GM12891 (cell line): ENCODE data around the gene KCNIP1.

ENCODE experiments used
- DNase-seq: peaks from one replicate; pipeline ENCODE4 v3.0.0; 2011; ENCODE audit warnings: low spot score; ENCODE audit not compliant: insufficient read length
- FAIRE-seq: peaks from 2 replicates; lab custom pipeline; 2011; peaks lifted over from hg19 to GRCh38; lab: Jason Lieb, UNC
- PAX5 ChIP-seq: IDR thresholded peaks from 2 replicates; pipeline ENCODE4 v1.6.1; 2011; ENCODE audit warnings: low read length, moderate library complexity, mild to moderate bottlenecking; ENCODE audit not compliant: insufficient read depth, severe bottlenecking
- POLR2A ChIP-seq: IDR thresholded peaks from 2 replicates; pipeline ENCODE4 v1.6.1; 2011; ENCODE audit warnings: low read depth, low read length, control low read depth
- POLR2AphosphoS5 ChIP-seq: IDR thresholded peaks from 2 replicates; pipeline ENCODE4 v1.6.1; 2011; ENCODE audit warnings: low read depth, low read length, control low read depth
- POU2F2 ChIP-seq: IDR thresholded peaks from 2 replicates; pipeline ENCODE4 v1.6.1; 2011; ENCODE audit warnings: low read depth, mild to moderate bottlenecking, control low read depth, low read length, moderate library complexity
- SPI1 ChIP-seq: IDR thresholded peaks from 2 replicates; pipeline ENCODE4 v1.6.1; 2011; ENCODE audit warnings: low read depth, low read length, control low read depth
- TAF1 ChIP-seq: IDR thresholded peaks from 2 replicates; pipeline ENCODE4 v1.6.1; 2011; ENCODE audit warnings: low read depth, low read length, control low read depth

The KCNIP1 gene

GRCh38 chr5:170482511-170482910 lies 21.3 kb upstream of the KCNIP1 start:
- FAIRE-seq = no peak
- no peak for TF ChIP-seq POLR2AphosphoS5
- DNase-seq = no peak

- no peak for TF ChIP-seq POU2F2
- FAIRE-seq (no peak), DNase-seq (no peak)
Observed at GRCh38 chr5:170483701-170484458, 19.9 kb upstream of the KCNIP1 start.

- FAIRE-seq = no peak
- DNase-seq = no peak
- TF ChIP-seq POLR2A (no peak), PAX5 (no peak), POLR2AphosphoS5 (no peak), TAF1 (no peak), POU2F2 (no peak), SPI1 (no peak)
Observed at GRCh38 chr5:170484459-170484831, 19.4 kb upstream of the KCNIP1 start.

GRCh38 chr5:170484847-170485615 lies 18.8 kb upstream of the KCNIP1 start:
- DNase-seq (no peak), FAIRE-seq (no peak)
- TF ChIP-seq POU2F2 = no peak
- no peak for TF ChIP-seq POLR2AphosphoS5
- TF ChIP-seq TAF1 = no peak
- TF ChIP-seq PAX5 = no peak
- no peak for TF ChIP-seq POLR2A
- TF ChIP-seq SPI1 = no peak

- DNase-seq (no peak), FAIRE-seq (no peak)
- TF ChIP-seq TAF1 = no peak
- no peak for TF ChIP-seq PAX5
Observed at GRCh38 chr5:170485616-170485911, 18.3 kb upstream of the KCNIP1 start.

GRCh38 chr5:170486371-170486770 lies 17.4 kb upstream of the KCNIP1 start:
- TF ChIP-seq PAX5 (no peak), POU2F2 (no peak), SPI1 (no peak)
- no peak for FAIRE-seq

GRCh38 chr5:170488570-170488969 lies 15.2 kb upstream of the KCNIP1 start:
- no peak for TF ChIP-seq POLR2A
- no peak for TF ChIP-seq POU2F2
- TF ChIP-seq SPI1 = no peak
- TF ChIP-seq PAX5 = no peak
- no peak for TF ChIP-seq TAF1
- TF ChIP-seq POLR2AphosphoS5 = no peak
- no peak for FAIRE-seq
- no peak for DNase-seq

More at GRCh38 chr5:170486371-170486770, 17.4 kb upstream of the KCNIP1 start:
- DNase-seq = no peak

- FAIRE-seq (no peak), DNase-seq (no peak)
- TF ChIP-seq POU2F2 = no peak
- no peak for TF ChIP-seq PAX5
- no peak for TF ChIP-seq POLR2A
- no peak for TF ChIP-seq TAF1
- TF ChIP-seq POLR2AphosphoS5 = no peak
- TF ChIP-seq SPI1 = no peak
Observed at GRCh38 chr5:170489199-170489598, 14.6 kb upstream of the KCNIP1 start.

GRCh38 chr5:170490381-170490780 lies 13.4 kb upstream of the KCNIP1 start:
- TF ChIP-seq POU2F2 (no peak), TAF1 (no peak), POLR2AphosphoS5 (no peak), SPI1 (no peak), POLR2A (no peak), PAX5 (no peak)
- DNase-seq (no peak), FAIRE-seq (no peak)

GRCh38 chr5:170491479-170491878 lies 12.3 kb upstream of the KCNIP1 start:
- no peak for DNase-seq
- no peak for FAIRE-seq
- TF ChIP-seq SPI1 (no peak), POLR2AphosphoS5 (no peak), POU2F2 (no peak), POLR2A (no peak), TAF1 (no peak), PAX5 (no peak)
